Activated CD4-positive, alpha-beta T cell treated with anti-CD3 and anti-CD28 coated beads for 48 hours (primary cell): Measurements from ENCODE around the gene MAEA.
A peak's percentile ranks its signal among the peaks of the same experiment; 100 is the strongest.

ENCODE experiments used
- DNase-seq: peaks from one replicate; pipeline ENCODE4 v3.0.0-alpha.2; 2020

Gene MAEA

DNA sequence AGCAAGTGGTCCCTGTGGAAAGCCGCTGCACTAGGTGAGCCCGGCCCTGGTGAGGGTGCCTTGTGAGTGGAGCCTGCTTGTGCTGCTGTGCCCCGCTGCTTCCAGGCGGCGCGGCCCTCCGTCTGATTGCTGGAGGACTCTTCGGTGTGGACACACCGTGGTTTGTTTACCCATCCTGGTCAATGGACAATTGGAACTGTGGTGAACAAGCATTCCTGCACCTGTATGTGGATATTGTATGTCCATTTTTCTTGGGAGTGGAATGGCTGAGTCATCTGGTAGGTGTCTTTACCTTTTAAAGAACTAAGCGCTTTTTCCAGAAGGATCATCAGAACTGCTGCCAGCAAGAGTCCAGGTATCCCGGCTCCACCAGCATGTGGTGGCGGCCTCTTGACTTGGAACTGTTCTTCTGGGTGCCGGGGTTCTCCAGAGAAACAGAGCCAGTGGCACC, 15.6 kb downstream of the MAEA start:
- DNase-seq = no peak

DNA sequence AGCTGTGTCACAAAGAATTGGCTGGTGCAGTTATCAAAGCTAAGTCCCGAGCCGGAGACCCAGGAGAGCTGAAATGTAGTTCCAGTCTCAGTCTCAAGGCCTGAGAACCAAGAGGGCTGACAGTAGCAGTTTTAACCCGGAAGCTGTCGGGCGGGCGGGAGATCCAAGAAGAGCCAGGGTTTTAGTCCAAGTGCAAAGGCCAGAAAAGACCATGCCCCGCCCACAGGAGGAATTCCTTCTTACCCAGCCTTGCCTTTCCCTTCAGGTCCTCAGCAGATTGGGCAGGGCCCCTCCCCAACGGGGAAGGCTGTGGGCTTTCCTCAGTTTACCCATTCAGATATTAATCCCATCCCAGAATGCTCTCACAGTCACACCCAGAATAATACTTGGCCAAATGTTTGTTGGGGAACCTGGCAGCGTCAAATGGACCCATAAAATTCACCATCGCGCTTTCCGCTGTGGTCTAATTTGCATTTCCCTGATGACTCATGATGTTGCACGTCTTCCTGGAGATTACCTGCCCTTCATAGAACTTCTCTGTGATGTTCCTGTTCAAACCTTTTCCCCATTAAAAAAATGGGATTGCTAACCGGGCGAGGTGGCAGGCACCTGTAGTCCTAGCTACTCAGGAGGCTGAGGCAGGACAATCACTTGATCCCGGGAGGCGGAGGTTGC, 16.2 kb downstream of the MAEA start:
- DNase-seq = peak; percentile 51

DNA sequence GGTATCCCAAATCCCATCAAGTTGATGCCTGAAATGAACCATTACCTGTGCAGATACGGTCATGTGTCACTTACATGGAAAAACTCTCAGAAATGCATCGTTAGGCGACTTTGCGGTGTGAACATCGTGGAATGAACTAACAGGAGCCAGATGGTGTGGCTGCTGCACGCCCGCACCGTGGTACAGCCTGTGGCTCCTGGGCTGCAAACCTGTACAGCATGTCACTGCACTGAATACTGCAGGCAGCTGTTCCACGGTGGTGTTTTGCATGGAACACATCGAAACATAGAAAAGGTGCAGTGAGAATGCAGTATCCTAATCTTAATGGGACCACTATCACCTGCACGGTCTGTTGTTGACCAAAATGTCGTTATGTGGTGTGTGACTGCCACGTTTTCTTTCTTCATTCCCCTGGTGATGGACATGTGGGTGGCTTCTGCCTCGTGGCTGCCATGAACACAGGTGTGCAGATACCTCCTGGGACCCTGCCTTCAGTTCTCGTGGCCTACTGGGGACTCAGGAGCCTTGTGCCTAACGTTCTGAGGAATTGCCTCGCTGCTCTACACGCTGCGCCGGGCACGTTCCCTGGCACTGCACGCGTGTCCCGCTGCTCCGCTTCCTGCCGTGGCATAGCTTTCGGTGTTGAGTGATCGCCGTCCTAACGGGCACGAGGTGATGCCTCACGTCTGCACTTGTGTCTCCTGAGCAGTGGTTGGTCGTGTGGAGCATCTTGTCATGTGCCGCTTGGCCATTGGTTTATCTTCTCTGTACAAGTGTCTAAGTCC, 18.5 kb downstream of the MAEA start:
- no peak for DNase-seq

DNA sequence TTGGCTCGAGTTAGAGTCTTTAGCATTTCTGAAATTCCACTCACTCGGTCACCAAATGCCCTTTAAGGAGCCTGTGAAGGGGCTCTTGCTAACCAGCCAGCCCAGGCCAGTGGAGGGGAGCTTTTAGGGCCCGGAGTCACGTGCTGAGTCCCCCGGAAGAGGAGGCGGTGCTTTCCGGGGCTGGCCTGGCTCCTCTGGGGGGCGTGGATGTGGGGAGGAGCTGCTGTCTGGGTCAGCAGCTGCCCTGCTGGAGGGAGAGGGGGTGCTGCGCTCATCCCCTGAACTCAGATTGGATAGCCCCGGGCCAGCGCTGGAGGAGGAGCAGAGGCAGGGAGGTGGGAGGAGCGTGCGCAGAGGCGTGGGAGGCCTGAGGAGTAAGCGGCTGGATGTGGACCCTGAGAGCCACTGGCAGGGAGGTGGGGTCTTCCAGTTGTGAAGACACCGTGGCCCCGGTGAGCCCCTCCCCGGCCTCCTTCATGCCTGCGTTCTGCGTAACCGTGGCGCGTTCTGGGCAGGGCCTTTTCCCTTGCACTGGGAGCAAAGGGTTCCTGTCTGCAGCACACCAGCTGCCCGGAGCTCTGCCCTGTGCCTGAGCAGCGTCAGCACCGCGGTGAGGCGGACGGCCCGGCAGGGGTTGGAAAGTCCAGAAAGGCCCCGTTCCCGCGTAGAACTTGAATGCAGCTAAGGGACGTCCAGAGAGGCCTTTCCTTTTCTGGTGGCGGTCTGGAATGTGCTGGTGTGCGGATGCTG, 19.7 kb downstream of the MAEA start:
- DNase-seq = peak; percentile 63

DNA sequence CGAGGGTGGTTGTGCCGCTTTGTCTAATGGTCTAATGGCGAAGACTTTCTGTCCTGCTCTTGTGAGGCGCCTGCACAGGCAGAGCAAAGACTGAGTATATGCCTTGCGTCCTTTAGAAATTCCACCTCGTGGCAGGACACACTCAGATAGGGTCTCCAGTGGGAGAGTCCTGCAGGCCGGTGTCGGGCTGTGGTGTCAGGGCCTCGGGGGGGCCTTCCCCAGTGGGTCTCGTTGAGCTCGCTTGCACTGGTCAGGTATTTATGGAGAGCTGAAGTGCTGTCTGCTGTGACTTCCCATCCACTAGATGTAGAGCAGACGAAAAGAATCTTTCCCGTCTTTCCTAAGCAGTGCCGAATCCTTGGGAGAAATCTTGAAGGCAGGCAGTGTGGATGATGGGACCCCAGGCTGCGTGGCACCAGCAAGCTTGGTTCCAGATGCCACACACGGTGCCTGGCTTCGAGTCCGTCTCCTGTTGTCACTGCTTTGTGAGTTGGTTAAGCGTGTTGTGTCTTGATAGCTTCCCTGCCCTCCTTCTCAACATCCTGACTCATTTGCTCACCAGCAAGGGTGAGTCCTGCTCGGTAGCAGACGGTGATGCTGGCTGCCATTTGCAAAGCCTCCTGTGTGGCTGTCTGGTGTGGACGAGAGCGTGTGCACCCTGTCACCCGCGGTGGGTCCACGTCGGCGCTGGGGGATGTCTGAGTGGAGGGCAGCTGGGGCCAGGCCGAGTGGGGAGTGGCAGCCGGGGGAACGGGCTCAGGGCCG, 20.5 kb downstream of the MAEA start:
- no peak for DNase-seq

DNA sequence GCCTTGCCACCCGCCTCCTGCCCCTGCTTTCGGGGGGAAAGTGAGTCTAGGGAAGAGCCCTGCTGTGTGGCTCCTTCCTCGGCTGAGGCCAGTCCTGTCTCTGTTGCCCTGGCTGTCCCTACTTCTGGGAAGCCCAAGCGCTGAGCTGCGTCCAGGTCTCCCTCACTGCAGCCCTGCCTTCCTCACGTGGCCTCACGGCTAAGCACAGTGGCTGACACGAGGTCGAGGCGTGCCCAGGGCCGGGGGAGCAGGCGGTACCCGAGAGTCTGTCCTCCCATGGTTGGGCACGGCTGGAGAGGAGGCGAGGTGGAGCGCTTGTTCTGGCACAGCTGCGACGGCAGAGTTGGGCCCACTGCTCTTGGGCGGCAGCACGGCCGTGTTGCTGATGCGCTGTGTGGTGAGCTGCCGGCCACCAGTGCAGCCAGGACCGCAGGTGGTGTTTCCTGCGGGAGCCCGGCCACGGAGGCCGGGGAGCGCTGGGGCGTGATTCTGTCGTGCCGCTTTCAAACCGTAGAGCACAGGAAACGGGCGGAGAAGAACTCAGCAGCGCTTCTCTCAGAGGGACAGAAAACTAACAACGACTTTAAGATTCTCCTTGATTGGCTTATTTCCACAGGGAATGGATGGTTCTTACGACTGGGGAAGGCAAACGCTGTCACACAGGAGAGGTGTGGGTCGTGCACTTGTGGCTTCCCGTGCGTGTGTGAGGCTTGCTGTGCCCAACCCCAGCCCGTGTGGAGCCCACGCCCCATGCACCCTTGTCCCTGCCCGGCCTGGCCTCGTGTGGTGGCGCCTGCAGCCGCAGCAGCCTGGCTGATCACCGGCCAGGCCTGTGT, 21.3 kb downstream of the MAEA start:
- no peak for DNase-seq

DNA sequence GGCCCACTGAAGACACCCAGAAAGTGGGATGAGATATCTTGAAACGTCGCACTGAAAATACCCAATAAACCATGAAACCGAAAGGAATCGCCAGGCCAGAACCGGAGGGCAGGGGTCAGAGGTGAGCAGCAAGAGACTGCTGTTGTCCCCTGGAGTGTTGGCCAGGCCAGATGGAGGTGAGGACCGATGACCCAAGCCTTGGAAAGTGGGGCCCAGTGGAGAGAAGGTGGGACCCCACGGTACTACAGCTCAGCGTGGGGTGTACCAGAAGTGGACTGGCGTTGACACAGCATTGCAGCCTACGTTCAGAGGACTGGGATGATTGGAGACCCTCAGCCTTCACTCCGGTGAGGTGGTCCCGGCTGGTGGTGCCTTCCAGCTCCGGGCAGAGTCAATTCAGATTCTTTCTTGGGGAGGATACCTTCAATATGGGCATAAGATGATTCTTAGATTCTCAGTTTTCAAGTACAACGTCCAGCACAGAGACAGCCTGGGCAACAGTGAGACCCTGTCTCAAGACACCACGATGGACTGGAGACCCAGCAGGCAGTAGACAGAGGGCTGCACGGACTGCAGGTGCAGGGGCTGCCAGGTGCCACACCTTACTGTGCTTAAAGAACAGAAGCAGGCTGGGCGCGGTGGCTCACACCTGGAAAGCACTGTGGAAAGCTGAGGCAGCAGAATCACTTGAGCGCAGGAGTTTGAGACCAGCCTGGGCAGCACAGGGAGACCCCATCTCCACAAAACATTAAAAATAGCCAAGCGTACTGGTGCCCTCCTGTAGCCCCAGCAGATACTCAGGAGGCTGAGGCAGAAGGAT, 23.3 kb downstream of the MAEA start:
- no peak for DNase-seq

DNA sequence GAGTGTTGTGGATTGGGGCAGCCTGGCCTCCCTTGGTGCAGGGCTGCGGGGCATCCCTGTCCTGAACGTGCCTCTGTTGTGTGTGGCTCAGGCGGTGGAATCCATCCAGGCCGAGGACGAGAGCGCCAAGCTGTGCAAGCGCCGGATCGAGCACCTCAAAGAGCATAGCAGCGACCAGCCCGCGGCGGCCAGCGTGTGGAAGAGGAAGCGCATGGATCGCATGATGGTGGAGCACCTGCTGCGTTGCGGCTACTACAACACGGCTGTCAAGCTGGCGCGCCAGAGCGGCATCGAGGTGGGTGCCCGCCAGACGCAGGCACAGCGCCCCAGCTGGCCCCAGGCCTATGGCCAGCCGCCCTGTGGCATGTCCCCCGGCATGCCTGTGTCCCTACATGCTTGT, 25.6 kb downstream of the MAEA start:
- no peak for DNase-seq

DNA sequence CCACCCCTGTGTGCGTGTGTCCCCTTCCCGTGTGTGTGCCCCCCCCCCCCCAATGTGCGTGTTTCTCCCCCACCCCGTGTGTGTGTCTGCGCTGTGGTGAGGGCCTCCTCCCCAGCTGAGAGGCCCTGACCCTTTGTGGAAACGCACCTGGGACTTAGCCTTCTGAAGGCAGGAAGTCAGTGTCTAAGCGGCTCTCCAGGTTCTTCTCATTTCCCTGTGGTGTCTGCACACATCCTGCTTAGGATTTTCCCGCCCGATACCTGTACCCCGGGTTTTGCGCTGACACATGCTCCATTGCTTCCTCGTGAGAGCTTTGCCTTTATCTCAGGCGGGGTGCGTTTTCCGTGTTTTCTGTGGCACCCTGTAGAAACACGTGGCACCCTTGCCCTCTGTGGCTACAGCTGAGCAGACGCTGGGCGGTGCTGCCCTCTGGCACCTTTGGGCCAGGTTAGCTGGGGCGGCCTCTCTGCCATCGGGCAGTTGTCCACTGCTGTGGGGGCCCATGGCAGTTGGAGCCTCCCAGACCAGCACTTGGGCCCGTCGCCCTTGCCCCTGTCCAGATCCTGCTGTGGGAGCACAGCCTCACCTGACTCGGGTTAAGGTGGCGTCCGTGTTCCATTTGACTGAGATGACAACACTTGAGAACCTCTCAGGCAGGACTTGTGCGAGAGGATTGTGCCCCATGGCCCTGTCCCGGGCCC, 26.3 kb downstream of the MAEA start:
- no peak for DNase-seq

DNA sequence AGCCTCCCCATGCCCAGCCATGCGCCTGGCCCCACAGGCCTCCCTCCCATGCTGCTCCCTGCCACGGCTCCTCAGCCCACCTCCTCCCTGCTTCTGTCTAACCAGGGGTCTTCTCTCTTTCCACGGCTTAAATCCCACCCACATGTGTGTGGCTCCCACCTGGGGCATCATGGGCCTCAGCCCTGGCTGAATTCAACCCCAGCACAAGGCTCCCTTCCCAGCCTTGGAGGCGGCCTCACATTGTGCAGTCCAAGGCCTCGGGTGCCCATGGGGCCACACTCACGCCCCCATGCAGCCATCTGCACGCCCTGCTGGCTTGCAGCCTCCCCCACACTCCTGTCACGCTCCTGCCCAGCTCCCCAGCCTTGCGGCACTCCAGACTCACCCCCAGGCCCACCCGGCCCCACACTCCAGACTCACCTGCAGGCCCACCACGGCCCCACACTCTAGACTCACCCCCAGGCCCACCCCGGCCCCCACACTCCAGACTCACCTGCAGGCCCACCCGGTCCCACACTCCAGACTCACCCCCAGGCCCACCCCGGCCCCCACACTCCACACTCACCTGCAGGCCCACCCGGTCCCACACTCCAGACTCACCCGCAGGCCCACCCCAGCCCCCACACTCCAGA, 27.0 kb downstream of the MAEA start:
- DNase-seq = no peak

DNA sequence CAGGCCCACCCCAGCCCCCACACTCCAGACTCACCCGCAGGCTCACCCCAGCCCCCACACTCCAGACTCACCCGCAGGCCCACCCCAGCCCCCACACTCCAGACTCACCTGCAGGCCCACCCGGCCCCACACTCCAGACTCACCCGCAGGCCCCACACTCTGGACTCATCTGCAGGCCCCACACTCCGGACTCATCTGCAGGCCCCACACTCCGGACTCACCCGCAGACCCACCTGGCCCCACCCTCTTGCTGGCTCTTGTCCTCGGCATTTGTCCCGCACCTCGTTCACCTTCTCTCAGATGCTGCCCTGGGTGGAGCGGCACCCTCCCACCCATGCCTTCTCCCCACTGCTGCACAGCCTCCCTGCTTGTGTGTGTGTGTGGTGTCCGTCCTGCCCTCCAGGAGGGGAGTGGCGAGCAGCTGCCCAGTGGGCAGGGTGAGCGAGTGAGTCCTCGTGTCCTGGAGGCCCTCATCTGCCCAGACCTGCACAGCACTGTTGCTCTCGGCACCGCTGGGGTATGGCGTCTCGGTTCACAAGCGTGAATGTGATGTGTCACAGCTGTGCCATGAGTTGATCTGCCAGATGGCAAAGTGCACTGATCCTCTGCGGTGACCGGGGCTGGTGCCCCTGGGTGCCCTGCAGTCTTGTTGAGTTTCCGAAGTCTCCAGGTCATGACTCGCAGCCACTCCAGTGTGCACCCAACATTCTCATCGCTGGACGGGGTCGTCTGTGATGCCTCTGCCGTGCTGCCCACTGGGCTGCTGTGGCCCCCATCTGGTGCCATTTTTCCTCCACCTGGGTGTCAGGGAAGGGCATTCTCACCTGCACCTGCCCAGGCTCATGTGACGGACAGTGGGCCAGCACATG, 27.7 kb downstream of the MAEA start:
- DNase-seq = no peak

DNA sequence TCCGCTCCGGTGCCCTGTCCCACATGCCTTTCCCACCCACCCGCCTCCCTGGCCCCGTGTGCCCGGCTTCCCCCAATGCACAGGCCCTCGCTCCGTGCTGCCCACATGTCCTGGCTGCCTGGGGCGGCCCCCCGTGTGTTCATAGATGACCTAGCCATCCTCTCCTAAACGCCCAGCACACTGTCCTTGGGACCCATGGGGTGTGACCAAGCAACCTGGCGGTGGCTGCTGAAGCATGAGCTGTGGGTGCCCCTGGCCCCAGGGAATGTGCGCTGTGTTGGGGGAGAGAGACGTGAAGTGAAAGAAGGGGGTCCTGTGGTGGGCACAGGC, 28.3 kb downstream of the MAEA start:
- DNase-seq = no peak

DNA sequence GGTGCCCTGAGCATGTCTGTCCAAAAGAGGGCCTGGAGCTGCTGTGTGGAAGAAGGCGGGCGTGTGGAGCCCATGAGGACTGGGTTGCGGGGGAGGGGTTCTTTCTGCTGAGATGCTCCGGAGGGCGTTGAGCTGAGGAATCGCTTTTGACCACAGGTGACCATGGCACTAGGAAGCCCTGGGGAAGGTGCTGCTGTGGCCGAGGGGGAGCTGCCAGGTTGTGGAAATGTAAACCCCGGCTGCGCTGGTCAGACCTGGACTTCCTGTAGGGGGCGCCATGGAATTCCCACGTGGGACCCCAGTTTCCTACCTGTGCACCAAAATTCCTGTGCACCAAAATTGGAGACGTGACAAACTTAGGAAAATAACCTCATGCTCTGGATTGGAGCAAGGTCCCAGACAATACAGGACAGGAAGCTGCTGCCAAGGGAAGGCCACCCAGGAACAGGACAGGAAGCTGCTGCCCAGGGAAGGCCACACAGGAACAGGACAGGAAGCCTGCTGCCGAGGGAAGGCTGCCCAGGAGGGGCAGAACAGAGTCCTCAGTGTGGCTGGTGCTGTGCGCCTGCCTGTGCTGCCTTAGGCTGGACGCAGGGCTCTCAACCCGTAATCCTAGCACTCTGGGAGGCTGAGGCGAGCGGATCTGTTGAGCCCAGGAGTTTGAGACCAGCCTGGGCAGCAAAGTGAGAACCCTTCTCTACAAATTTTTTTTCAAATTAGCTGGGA, 29.0 kb downstream of the MAEA start:
- DNase-seq = peak; percentile 34

DNA sequence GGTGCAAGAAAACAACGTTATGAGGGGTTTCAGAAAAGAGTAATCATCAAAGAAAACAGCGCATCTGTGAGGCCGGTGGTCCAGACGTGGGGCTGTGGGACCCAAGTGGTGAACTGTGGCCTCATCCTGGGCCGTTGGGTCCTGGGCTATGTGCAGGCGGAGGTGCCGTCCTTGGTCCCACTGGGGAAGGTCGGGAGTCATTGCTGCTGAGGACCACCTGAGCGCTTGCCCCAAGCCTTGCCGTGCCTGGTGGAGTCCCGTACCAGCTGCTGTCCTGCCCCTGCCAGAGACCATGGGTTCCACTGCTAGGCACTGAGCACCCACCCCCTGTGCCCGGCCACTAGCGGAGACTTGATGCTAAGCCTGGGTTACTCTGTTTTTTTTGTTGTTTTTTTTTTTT, 31.8 kb downstream of the MAEA start:
- DNase-seq = no peak

DNA sequence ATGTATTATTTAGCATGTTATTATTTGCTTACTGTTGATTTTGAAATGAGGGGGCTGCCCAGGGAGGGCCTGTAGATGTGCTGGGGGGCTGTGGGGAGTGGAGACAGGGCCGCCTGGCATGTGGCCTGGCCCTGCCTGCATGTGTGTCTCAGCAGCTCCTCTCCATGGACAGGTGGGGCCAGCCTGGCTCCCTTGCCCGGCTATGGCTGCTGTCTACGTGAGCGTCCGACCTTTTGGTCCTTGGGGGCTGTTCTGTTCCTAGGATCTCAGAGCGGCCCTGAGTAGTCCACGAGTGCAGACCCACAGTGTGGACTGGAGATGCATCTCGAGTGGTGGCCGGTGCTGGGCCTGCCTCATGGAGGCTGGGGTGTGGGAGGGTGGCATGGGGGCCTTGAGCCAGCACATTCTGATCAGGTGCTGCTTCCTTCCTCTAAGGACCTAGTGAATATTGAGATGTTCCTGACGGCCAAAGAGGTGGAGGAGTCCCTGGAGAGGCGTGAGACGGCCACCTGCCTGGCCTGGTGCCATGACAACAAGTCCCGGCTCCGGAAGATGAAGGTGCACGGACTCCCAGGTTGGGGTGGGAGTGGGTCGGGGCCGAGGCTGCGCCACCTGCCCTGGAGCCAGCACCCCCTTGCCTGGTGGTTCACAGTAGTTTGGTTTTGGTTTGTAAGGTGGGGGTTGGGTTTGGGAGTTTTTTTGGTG, 32.4 kb downstream of the MAEA start:
- no peak for DNase-seq

DNA sequence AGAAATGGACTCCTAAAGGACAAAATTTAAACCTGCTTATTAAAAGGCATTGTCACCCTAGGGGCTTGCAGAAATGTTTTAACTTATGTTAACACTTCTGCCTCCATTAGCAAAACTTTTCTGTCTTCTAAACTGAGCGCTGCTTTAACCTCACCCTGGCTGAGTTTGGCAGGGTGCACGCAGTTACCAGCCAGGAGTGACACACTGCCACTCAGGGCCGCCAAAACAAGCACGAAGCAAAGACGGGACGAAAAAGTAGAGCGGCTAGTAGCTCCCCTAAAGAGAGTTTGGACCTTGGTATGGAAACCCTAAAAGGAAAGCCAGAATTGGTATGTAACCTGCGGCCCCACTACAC, 33.6 kb downstream of the MAEA start:
- no peak for DNase-seq

DNA sequence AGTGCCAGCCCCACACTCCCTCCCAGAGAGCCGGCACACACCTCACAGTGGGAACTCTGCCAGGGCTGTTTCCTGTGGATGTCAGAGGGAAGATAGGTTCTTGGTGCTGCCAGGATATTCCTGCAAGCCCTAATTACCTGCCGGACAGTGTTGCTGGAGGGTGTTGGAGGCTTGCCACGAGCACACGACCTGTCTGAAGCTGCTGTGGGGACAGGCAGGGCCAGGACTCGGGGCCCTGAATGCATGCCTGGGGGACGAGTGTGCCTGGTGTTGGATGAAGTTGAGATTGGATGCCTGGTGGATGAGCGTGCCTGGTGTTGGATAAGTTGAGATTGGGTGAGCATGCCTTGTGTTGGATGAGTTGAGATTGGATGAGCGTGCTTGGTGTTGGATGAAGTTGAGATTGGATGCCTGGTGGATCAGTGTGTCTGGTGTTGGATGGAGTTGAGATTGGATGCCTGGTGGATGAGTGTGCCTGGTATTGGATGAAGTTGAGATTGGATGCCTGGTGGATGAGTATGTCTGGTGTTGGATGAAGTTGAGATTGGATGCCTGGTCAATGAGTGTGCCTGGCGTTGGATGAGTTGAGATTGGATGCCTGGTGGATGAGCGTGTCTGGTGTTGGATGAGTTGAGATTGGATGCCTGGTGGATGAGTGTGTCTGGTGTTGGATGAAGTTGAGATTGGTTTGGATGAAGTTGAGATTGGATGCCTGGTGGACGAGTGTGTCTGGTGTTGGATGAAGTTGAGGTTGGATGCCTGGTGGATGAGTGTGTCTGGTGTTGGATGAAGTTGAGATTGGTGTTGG, 34.1 kb downstream of the MAEA start:
- DNase-seq = no peak
